PC-9 (cell line): ENCODE results near the gene CLEC4C.

ENCODE experiments used
- CTCF ChIP-seq: fragments of 200-600 bp; sonication (generic); conservative IDR thresholded peaks from 2 replicates; pipeline ENCODE4 v1.6.1; 2017; ENCODE audit warnings: mixed run types, antibody characterized with exemption, mild to moderate bottlenecking, moderate library complexity
- EZH2 ChIP-seq: fragments of 200-600 bp; sonication (generic); IDR thresholded peaks from 2 replicates; pipeline ENCODE4 v1.8.0; 2017; ENCODE audit warnings: antibody characterized with exemption, low read depth

- TF ChIP-seq CTCF (no peak), EZH2 (no peak)
Observed at GRCh38 chr12:7723926-7724325, 23.2 kb downstream of the CLEC4C start.
